Ectodermal cell (in vitro differentiated cells): ENCODE results near the gene RGS6.

Experiments
- H3K27ac ChIP-seq: 2 replicates; pipeline ENCODE4 v1.7.0; 2013; ENCODE audit warnings: mild to moderate bottlenecking, low read depth, low read length; ENCODE audit not compliant: insufficient read depth, poor library complexity, severe bottlenecking
- H3K27me3 ChIP-seq: 2 replicates; pipeline ENCODE4 v1.7.0; 2013; ENCODE audit warnings: mild to moderate bottlenecking, low read length; ENCODE audit not compliant: insufficient read depth, control insufficient read depth, poor library complexity, severe bottlenecking
- H3K36me3 ChIP-seq: one replicate; pipeline ENCODE4 v1.7.0; 2013; ENCODE audit warnings: low read length; ENCODE audit not compliant: control insufficient read depth, insufficient read depth
- H3K4me1 ChIP-seq: one replicate; pipeline ENCODE4 v1.7.0; 2013; ENCODE audit warnings: low read length; ENCODE audit not compliant: control insufficient read depth, insufficient read depth
- H3K4me3 ChIP-seq: 2 replicates; pipeline ENCODE4 v1.7.0; 2013; ENCODE audit warnings: low read depth, low read length, control low read depth; ENCODE audit not compliant: insufficient read depth
- H3K9me3 ChIP-seq: 2 replicates; pipeline ENCODE4 v1.7.0; 2013; ENCODE audit warnings: mild to moderate bottlenecking, low read length, moderate library complexity; ENCODE audit not compliant: control insufficient read depth
- WGBS, 2 experiments: methylation state at CpG; one replicate each; pipeline ENCODE4 v1.1.7; 2013; ENCODE audit warnings: missing lambda C conversion rate in 2 of 2; 5-methylcytosine and 5-hydroxymethylcytosine counted together

The RGS6 gene

GRCh38 chr14:72573725-72574417, 641.6 kb downstream of the RGS6 start:
- H3K36me3 ChIP-seq = no peaks in the 10 kb centered on the region
- H3K27me3 ChIP-seq = no peaks in the 10 kb centered on the region
- no peaks in the 10 kb centered on the region for H3K4me1 ChIP-seq
- H3K9me3 ChIP-seq = no peaks in the 10 kb centered on the region
- no peak overlapping the region for H3K4me3 ChIP-seq
- H3K27ac ChIP-seq = no peak overlapping the region
- 90 to 92% methylated on average over 9 of the region's 9 CpGs for WGBS, 2 experiments

- no peaks in the 10 kb centered on the region for H3K27me3 ChIP-seq
- 97 to 98% methylated on average over 1 of the region's 1 CpG for WGBS, 2 experiments
- H3K27ac ChIP-seq = no peak overlapping the region
- H3K4me3 ChIP-seq = no peak overlapping the region
- no peaks in the 10 kb centered on the region for H3K4me1 ChIP-seq
- H3K9me3 ChIP-seq = no peaks in the 10 kb centered on the region
- no peaks in the 10 kb centered on the region for H3K36me3 ChIP-seq
These were observed 642.5 kb downstream of the RGS6 start for GRCh38 chr14:72574715-72575114.

- H3K9me3 ChIP-seq = no peaks in the 10 kb centered on the region
- no peak overlapping the region for H3K4me3 ChIP-seq
- no peaks in the 10 kb centered on the region for H3K4me1 ChIP-seq
- H3K27me3 ChIP-seq = no peaks in the 10 kb centered on the region
- no peak overlapping the region for H3K27ac ChIP-seq
- no peaks in the 10 kb centered on the region for H3K36me3 ChIP-seq
- WGBS, 2 experiments = 83 to 93% methylated on average over 1 of the region's 1 CpG
These were observed 644.0 kb downstream of the RGS6 start for GRCh38 chr14:72576258-72576657.

GRCh38 chr14:72577521-72577920, 645.3 kb downstream of the RGS6 start:
- Histone ChIP-seq H3K27ac (no peak overlapping the region), H3K9me3 (no peaks in the 10 kb centered on the region), H3K4me3 (no peak overlapping the region), H3K27me3 (no peaks in the 10 kb centered on the region), H3K36me3 (no peaks in the 10 kb centered on the region), H3K4me1 (no peaks in the 10 kb centered on the region)
- 91 to 95% methylated on average over 5 of the region's 5 CpGs for WGBS, 2 experiments

GRCh38 chr14:72578514-72578913, 646.3 kb downstream of the RGS6 start:
- Histone ChIP-seq H3K27me3 (no peaks in the 10 kb centered on the region), H3K9me3 (no peaks in the 10 kb centered on the region), H3K36me3 (no peaks in the 10 kb centered on the region), H3K27ac (no peak overlapping the region), H3K4me1 (no peaks in the 10 kb centered on the region), H3K4me3 (no peak overlapping the region)
- 91 to 95% methylated on average over 5 of the region's 5 CpGs for WGBS, 2 experiments

- H3K27me3 ChIP-seq = no peaks in the 10 kb centered on the region
- H3K9me3 ChIP-seq = no peaks in the 10 kb centered on the region
- no peaks in the 10 kb centered on the region for H3K4me1 ChIP-seq
- WGBS, 2 experiments = 100% methylated on average over 1 of the region's 1 CpG; no CpG with 5 or more reads in 1 of the 2 experiments
- no peak overlapping the region for H3K4me3 ChIP-seq
- H3K27ac ChIP-seq = no peak overlapping the region
- H3K36me3 ChIP-seq = no peaks in the 10 kb centered on the region
These were observed 650.4 kb downstream of the RGS6 start for GRCh38 chr14:72582582-72582981.

GRCh38 chr14:72583316-72584272, 651.4 kb downstream of the RGS6 start:
- H3K9me3 ChIP-seq = no peaks in the 10 kb centered on the region
- H3K36me3 ChIP-seq = no peaks in the 10 kb centered on the region
- no peaks in the 10 kb centered on the region for H3K4me1 ChIP-seq
- WGBS, 2 experiments = 91 to 95% methylated on average over 5 of the region's 5 CpGs
- no peaks in the 10 kb centered on the region for H3K27me3 ChIP-seq
- no peak overlapping the region for H3K27ac ChIP-seq
- H3K4me3 ChIP-seq = no peak overlapping the region

GRCh38 chr14:72588521-72588920, 656.3 kb downstream of the RGS6 start:
- WGBS, 2 experiments = 90 to 97% methylated on average over 5 of the region's 5 CpGs
- H3K9me3 ChIP-seq = no peaks in the 10 kb centered on the region

GRCh38 chr14:72589652-72590051, 657.4 kb downstream of the RGS6 start:
- H3K4me1 ChIP-seq = no peaks in the 10 kb centered on the region
- H3K27ac ChIP-seq = no peak overlapping the region
- H3K36me3 ChIP-seq = no peaks in the 10 kb centered on the region
- H3K9me3 ChIP-seq = no peaks in the 10 kb centered on the region
- no peaks in the 10 kb centered on the region for H3K27me3 ChIP-seq
- no peak overlapping the region for H3K4me3 ChIP-seq

More at GRCh38 chr14:72588521-72588920, 656.3 kb downstream of the RGS6 start:
- no peaks in the 10 kb centered on the region for H3K4me1 ChIP-seq
- no peak overlapping the region for H3K27ac ChIP-seq
- H3K27me3 ChIP-seq = no peaks in the 10 kb centered on the region
- H3K36me3 ChIP-seq = no peaks in the 10 kb centered on the region
- H3K4me3 ChIP-seq = no peak overlapping the region

- no peaks in the 10 kb centered on the region for H3K27me3 ChIP-seq
- no peak overlapping the region for H3K27ac ChIP-seq
- no peaks in the 10 kb centered on the region for H3K9me3 ChIP-seq
- H3K36me3 ChIP-seq = no peaks in the 10 kb centered on the region
- WGBS, 2 experiments = 93 to 99% methylated on average over 7 of the region's 7 CpGs
- H3K4me1 ChIP-seq = no peaks in the 10 kb centered on the region
- H3K4me3 ChIP-seq = no peak overlapping the region
These were observed 658.3 kb downstream of the RGS6 start for GRCh38 chr14:72590577-72590976.
